Hepatic stellate cell (primary cell): Measurements from ENCODE around the gene NMNAT2.

Experiments used
- DNase-seq: peaks from one replicate; pipeline ENCODE4 v3.0.0; 2011; ENCODE audit warnings: low spot score

The NMNAT2 gene

GRCh38 chr1:183212870-183213269 is 205.3 kb downstream of the NMNAT2 start:
- no peak for DNase-seq

- no peak for DNase-seq
Observed at GRCh38 chr1:183210681-183211080, 207.5 kb downstream of the NMNAT2 start.

- DNase-seq = peak; percentile 86
Observed at GRCh38 chr1:183209533-183210158, 208.5 kb downstream of the NMNAT2 start.

DNA sequence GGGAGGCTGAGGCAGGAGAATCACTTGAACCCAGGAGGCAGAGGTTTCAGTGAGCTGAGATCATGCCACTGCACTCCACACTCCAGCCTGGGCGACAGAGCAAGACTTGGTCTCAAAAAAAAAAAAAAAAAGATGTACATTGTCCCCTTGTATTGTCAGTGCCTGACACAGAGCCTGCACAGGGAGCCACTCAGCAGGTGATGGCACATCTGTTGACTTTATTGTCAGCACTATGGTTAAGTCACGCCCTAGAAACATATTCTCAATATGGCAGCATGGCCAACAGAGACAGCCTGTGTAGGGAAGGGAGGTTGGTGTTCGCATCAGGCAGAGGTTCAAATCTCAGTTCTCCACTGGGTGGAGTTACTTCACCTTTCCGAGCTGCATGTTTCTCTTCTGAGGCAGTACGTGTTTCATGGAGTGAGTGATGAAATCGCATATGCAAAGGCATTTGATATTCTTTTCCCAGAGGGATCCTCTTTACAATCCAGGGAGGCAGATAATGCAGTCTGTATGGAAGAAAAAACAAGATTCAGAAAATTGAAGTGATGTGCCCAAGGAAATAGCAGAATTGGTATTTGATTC is 211.6 kb downstream of the NMNAT2 start:
- no peak for DNase-seq

DNA sequence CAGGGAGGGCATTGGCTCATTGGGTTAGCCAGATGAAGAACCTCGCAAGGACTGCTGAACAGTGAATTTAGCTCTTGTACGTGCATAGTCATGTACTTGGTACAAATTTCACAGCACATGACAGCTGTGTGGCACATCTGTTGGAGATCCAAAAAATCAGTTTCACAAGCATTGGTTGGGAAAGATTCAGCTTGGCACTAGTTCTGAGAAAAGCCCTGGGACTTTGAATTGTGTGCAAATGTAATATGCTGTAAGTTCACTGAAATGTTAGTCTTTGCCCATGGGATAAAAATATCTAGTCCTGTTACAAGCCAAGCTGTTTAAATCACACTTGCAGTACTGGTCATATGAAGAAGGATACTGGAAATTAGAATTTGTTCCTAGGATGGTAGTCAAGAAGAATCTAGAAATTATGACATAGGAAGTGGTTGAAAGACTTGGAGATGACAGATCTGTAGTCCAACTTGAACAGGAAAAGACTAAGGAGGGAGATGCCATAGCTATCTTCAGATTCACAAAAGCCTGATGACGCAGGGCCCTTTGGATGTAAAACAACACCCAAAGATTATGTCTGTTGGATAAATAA is 212.9 kb downstream of the NMNAT2 start:
- DNase-seq = no peak

- DNase-seq = no peak
Observed at GRCh38 chr1:183203094-183203493, 215.1 kb downstream of the NMNAT2 start.

DNA sequence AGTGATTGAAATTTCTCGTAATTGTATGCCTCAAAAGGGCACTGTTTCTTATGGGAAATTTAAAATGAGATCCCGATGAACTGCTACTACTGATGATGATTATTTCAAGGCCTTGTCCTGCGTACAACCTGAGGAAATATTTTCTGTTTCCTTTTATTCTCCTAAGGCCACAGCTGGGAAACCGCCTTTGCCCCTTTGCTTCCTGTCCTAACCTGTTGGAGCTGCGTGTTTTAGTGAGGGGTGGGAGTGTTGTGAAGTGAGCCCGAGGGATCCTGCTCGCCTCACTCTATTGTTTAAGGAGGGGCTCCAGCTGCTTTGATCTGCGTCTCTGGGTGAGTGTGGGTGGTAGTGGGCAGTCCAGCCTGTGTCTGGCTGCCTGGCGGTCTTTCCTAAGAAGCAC is 217.7 kb downstream of the NMNAT2 start:
- DNase-seq = no peak

DNA sequence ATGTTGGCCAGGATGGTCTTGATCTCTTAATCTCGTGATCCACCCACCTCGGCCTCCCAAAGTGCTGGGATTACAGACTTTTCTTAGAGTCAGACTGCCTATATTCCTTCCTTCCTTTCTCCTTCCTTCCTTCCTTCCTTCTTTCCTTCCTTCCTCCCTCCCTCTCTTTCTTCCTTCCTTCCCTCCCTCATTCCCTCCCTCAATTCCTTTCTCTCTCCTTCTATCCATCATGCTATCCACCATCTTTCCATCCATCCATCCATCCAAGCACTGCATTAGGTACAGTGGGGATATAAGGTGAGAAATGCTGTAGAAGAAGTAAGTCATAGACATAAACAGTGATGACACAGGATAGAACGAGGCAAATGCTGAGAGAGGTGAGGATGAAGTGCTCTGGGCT is 218.9 kb downstream of the NMNAT2 start:
- no peak for DNase-seq

DNA sequence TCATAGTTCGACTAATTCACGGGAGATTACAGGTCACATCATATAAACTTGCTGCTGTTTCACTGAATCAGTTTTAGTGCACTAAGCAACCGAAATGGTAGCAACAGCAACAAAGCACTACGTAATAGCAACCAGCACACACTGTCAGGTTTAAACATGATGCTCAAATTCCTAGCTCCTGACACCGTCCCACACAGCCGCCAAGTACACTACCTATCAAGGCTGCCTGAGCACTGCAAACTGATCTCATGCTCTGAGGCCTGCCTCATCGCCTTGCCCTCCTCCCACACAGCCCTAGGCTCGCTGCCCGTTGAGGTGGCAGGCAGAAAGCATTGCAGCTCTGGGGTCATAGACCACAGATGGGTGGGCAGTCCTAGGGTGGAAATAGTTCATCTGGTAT is 219.7 kb downstream of the NMNAT2 start:
- no peak for DNase-seq
